A673 (cell line): ENCODE data around the gene HDAC10. TPM values are rescaled to one million over a fixed set of nuclear protein-coding genes. Genes with fewer than 3 reads are reported as not detected.

Experiments used
- BruUV-seq: library from RNA; stranded (reverse); fragments of 400-500 nt; replicated peaks from 2 replicates; lab custom pipeline; 2021; lab: Mats Ljungman, UMichigan
- CTCF ChIA-PET: fragments of 300-600 bp; sonication (Branson Sonifier 250); formaldehyde crosslinking; loops from one replicate; lab custom pipeline; 2022; ENCODE audit warnings: antibody characterized with exemption; lab: Charles Lee
- POLR2A ChIA-PET: fragments of 300-600 bp; sonication (Branson Sonifier 250); formaldehyde crosslinking; loops from one replicate; lab custom pipeline; 2022; ENCODE audit warnings: antibody characterized with exemption; ENCODE audit not compliant: low non-redundant PET; lab: Charles Lee
- DNase-seq: peaks from one replicate; pipeline ENCODE4 v3.0.0-alpha.2; 2015; ENCODE audit warnings: low spot score
- H3K27ac ChIP-seq: fragments of 200-600 bp; sonication (generic); 2 replicates; pipeline ENCODE4 v1.5.1; 2016; ENCODE audit warnings: mixed run types, low read depth, mild to moderate bottlenecking, mixed read lengths, antibody characterized with exemption, low read length; ENCODE audit not compliant: poor library complexity, severe bottlenecking
- H3K27me3 ChIP-seq: fragments of 200-600 bp; sonication (generic); replicated peaks from 2 replicates; pipeline ENCODE4 v1.6.1; 2017; ENCODE audit warnings: mixed run types, low read depth, mild to moderate bottlenecking, mixed read lengths, antibody characterized with exemption, low read length; ENCODE audit not compliant: insufficient read depth, poor library complexity
- H3K36me3 ChIP-seq: fragments of 200-600 bp; sonication (generic); 2 replicates; pipeline ENCODE4 v1.6.1; 2016; ENCODE audit warnings: mixed run types, mild to moderate bottlenecking, mixed read lengths, antibody characterized with exemption, low read length; ENCODE audit not compliant: insufficient read depth, poor library complexity, severe bottlenecking
- H3K4me1 ChIP-seq: fragments of 200-600 bp; sonication (generic); 2 replicates; pipeline ENCODE4 v1.6.1; 2017; ENCODE audit warnings: mixed run types, mild to moderate bottlenecking, mixed read lengths, antibody characterized with exemption, low read length; ENCODE audit not compliant: insufficient read depth, poor library complexity, severe bottlenecking
- H3K4me3 ChIP-seq: fragments of 200-600 bp; sonication (generic); 2 replicates; pipeline ENCODE4 v1.5.1; 2016; ENCODE audit warnings: low read depth, mixed run types, mild to moderate bottlenecking, mixed read lengths, low read length; ENCODE audit not compliant: poor library complexity, severe bottlenecking
- H3K9me3 ChIP-seq: fragments of 200-600 bp; sonication (generic); 2 replicates; pipeline ENCODE4 v1.6.1; 2016; ENCODE audit warnings: mixed run types, low read depth, mild to moderate bottlenecking, mixed read lengths, antibody characterized with exemption, low read length; ENCODE audit not compliant: poor library complexity, severe bottlenecking
- CTCF ChIP-seq: fragments of 300-800, 200-600 bp; sonication (generic); conservative IDR thresholded peaks from 2 replicates; pipeline ENCODE4 v1.5.1; 2017; ENCODE audit warnings: low read depth, mild to moderate bottlenecking, antibody characterized with exemption, low read length, moderate library complexity, mixed read lengths
- EZH2 ChIP-seq: fragments of 200-600 bp; sonication (generic); IDR thresholded peaks from 2 replicates; pipeline ENCODE4 v1.6.1; 2017; ENCODE audit warnings: borderline replicate concordance, low read depth, mild to moderate bottlenecking, mixed read lengths, antibody characterized with exemption, low read length; ENCODE audit not compliant: poor library complexity, severe bottlenecking
- intact Hi-C: fragments of 100-400 bp; cut with micrococcal nuclease; formaldehyde crosslinking; loops from one replicate; pipeline ENCODE4 v1.10.0; 2022; ENCODE audit not compliant: unreplicated experiment
- total RNA-seq: library from RNA; stranded (reverse); gene quantifications from 2 replicates; pipeline ENCODE4 v1.2.3, GENCODE V29; 2021

HDAC10 gene
- total RNA-seq, 1 experiment from 2014 or later = 38.6 TPM

GRCh38 chr22:50202130-50202666, 48.9 kb downstream of the HDAC10 start:
- no TSS peak for BruUV-seq

GRCh38 chr22:50201191-50202129, 49.6 kb downstream of the HDAC10 start:
- Histone ChIP-seq H3K4me3 (peak overlapping the region; percentile 78), H3K4me1 (peaks cover 10% of the 10 kb centered on the region), H3K9me3 (peaks cover 5% of the 10 kb centered on the region), H3K27ac (peak overlapping the region; percentile 82), H3K36me3 (peaks cover 36% of the 10 kb centered on the region), H3K27me3 (no peaks in the 10 kb centered on the region)
- ChIA-PET POLR2A (no interaction called here), CTCF (interaction anchor here (0.8 kb wide), 1 partner anchor 52 kb away, joined by 3 read pairs; no protein-coding TSS in a partner anchor)
- DNase-seq = peak; percentile 32
- no TSS peak for BruUV-seq
- intact Hi-C loops = no loop called here
- TF ChIP-seq EZH2 (no peak), CTCF (no peak)

More at GRCh38 chr22:50202130-50202666, 48.9 kb downstream of the HDAC10 start:
- H3K9me3 ChIP-seq = peaks cover 5% of the 10 kb centered on the region
- ChIA-PET CTCF (interaction anchor here (0.8 kb wide), 1 partner anchor 53 kb away, joined by 3 read pairs; no protein-coding TSS in a partner anchor), POLR2A (no interaction called here)
- H3K27ac ChIP-seq = peak overlapping the region; percentile 65
- peak overlapping the region; percentile 78 for H3K4me3 ChIP-seq
- intact Hi-C loops = no loop called here
- TF ChIP-seq CTCF (no peak), EZH2 (no peak)
- peaks cover 10% of the 10 kb centered on the region for H3K4me1 ChIP-seq
- no peak for DNase-seq
- no peaks in the 10 kb centered on the region for H3K27me3 ChIP-seq
- peaks cover 39% of the 10 kb centered on the region for H3K36me3 ChIP-seq

- Histone ChIP-seq H3K36me3 (peaks cover 35% of the 10 kb centered on the region), H3K9me3 (peaks cover 5% of the 10 kb centered on the region), H3K27ac (peak within 1 kb of the TSS; percentile 82), H3K27me3 (no peaks in the 10 kb centered on the region), H3K4me3 (peak within 1 kb of the TSS; percentile 78), H3K4me1 (peaks cover 10% of the 10 kb centered on the region)
- BruUV-seq = no TSS peak
- ChIA-PET CTCF (no interaction called here), POLR2A (no interaction called here)
- peak; percentile 93 for DNase-seq
- TF ChIP-seq EZH2 = no peak
- TF ChIP-seq CTCF = no peak
- intact Hi-C loops = no loop called here
Observed at GRCh38 chr22:50200461-50201190, 50.4 kb downstream of the HDAC10 start, which contains the start of gene SELENOO. Gene SELENOO, plus strand, starts transcription at chr22:50201011. Its CDS starts 26 bp downstream, at chr22:50201037.
